HUDEP-2 (cell line): Measurements from ENCODE around the gene SECTM1.
A peak's percentile ranks its signal among the peaks of the same experiment; 100 is the strongest.
"Not testable (repeated sequence)": the region's sequence is repeated elsewhere in the genome, so short reads cannot be mapped to it uniquely, and the experiment has no call there.

Experiments used
- DNase-seq, 76 experiments: peaks; one replicate each; lab custom pipeline; 2025; ENCODE audit not compliant: unreplicated experiment in 76 of 76; lab: John Stamatoyannopoulos, UW

The SECTM1 gene

GRCh38 chr17:82349287-82349701, 15.7 kb upstream of the SECTM1 start:
- no peak for DNase-seq

GRCh38 chr17:82348866-82349265, 15.3 kb upstream of the SECTM1 start:
- DNase-seq = no peak

GRCh38 chr17:82348434-82348833, 14.9 kb upstream of the SECTM1 start:
- no peak for DNase-seq

- DNase-seq = not testable (repeated sequence)
Measured at GRCh38 chr17:82347994-82348393, 14.4 kb upstream of the SECTM1 start.

- DNase-seq = no peak
Measured at GRCh38 chr17:82346342-82347300, 13.1 kb upstream of the SECTM1 start.

- peak in 31 of 76 experiments; percentile 10 to 77 (median 42) for DNase-seq
Measured at GRCh38 chr17:82345151-82345976, 11.8 kb upstream of the SECTM1 start.

GRCh38 chr17:82344175-82344907, 10.8 kb upstream of the SECTM1 start:
- DNase-seq = no peak

- peak in 27 of 76 experiments; percentile 5 to 65 (median 29) for DNase-seq
Measured at GRCh38 chr17:82343560-82343959, 10.0 kb upstream of the SECTM1 start.

GRCh38 chr17:82342361-82343079, 9.0 kb upstream of the SECTM1 start:
- no peak for DNase-seq

GRCh38 chr17:82339634-82340580, 6.3 kb upstream of the SECTM1 start:
- DNase-seq = no peak

GRCh38 chr17:82338858-82339633, 5.5 kb upstream of the SECTM1 start:
- DNase-seq = peak in 50 of 76 experiments; percentile 13 to 82 (median 44)

- DNase-seq = peak in 1 of 76 experiments; percentile 26
Measured at GRCh38 chr17:82334622-82335394, 1.2 kb upstream of the SECTM1 start.

- DNase-seq = no peak
Measured at GRCh38 chr17:82334204-82334621, 647 bp upstream of the SECTM1 start.

- DNase-seq = peak in 14 of 76 experiments; percentile 15 to 58 (median 26)
Measured at GRCh38 chr17:82332669-82333278, 792 bp downstream of the SECTM1 start.

- no peak for DNase-seq
Measured at GRCh38 chr17:82331345-82331939, 2.1 kb downstream of the SECTM1 start.
